Memory B cell (primary cell): ENCODE measurements around the gene GPR63.

Source experiments
- ATAC-seq: fragments of 150-1000 bp; cut with Tn5 transposase; 2 replicates; pipeline ENCODE4 v1.10.0; 2021; ENCODE audit warnings: low read depth, mild to moderate bottlenecking, moderate library complexity
- DNase-seq, 2 donors: peaks; one replicate each; pipeline ENCODE4 v3.0.0; 2022; ENCODE audit warnings: low spot score in 2 of 2
- H3K27ac Mint-ChIP-seq: one replicate; pipeline ENCODE4 v1.8.0; 2022; ENCODE audit warnings: mild to moderate bottlenecking, moderate library complexity, mixed read lengths
- H3K27me3 Mint-ChIP-seq: one replicate; pipeline ENCODE4 v1.8.0; 2022; ENCODE audit warnings: mixed read lengths
- H3K36me3 Mint-ChIP-seq: one replicate; pipeline ENCODE4 v1.8.0; 2022; ENCODE audit warnings: mild to moderate bottlenecking, mixed read lengths
- H3K4me1 Mint-ChIP-seq: one replicate; pipeline ENCODE4 v1.8.0; 2022; ENCODE audit warnings: mixed read lengths
- H3K4me3 Mint-ChIP-seq: one replicate; pipeline ENCODE4 v1.8.0; 2022; ENCODE audit warnings: mild to moderate bottlenecking, moderate library complexity, mixed read lengths
- H3K9me3 Mint-ChIP-seq: one replicate; pipeline ENCODE4 v1.8.0; 2022; ENCODE audit warnings: mixed read lengths

Gene GPR63

GRCh38 chr6:96803106-96803481 is 34.2 kb downstream of the GPR63 start:
- Mint-ChIP-seq H3K4me1 (no peaks in the 10 kb centered on the region), H3K36me3 (no peaks in the 10 kb centered on the region), H3K9me3 (no peaks in the 10 kb centered on the region), H3K27me3 (no peaks in the 10 kb centered on the region), H3K4me3 (no peak overlapping the region), H3K27ac (no peak overlapping the region)
- ATAC-seq (no peak), DNase-seq (no peak)

GRCh38 chr6:96795481-96795880 is 41.8 kb downstream of the GPR63 start:
- Mint-ChIP-seq H3K9me3 (no peaks in the 10 kb centered on the region), H3K36me3 (no peaks in the 10 kb centered on the region), H3K4me1 (peaks cover 7% of the 10 kb centered on the region), H3K27me3 (no peaks in the 10 kb centered on the region), H3K27ac (peak overlapping the region; percentile 70), H3K4me3 (peak overlapping the region; percentile 61)
- ATAC-seq (peak; percentile 97), DNase-seq (peak in 1 of 2 donors; percentile 6)

GRCh38 chr6:96794980-96795379 is 42.3 kb downstream of the GPR63 start:
- H3K36me3 Mint-ChIP-seq, result no peaks in the 10 kb centered on the region
- peak overlapping the region; percentile 61 for H3K4me3 Mint-ChIP-seq
- DNase-seq, result no peak
- H3K27ac Mint-ChIP-seq, result peak overlapping the region; percentile 70
- H3K4me1 Mint-ChIP-seq, result peaks cover 7% of the 10 kb centered on the region
- peaks cover 3% of the 10 kb centered on the region for H3K27me3 Mint-ChIP-seq
- H3K9me3 Mint-ChIP-seq, result no peaks in the 10 kb centered on the region
- ATAC-seq, result peak; percentile 26

- H3K27me3 Mint-ChIP-seq, result peaks cover 4% of the 10 kb centered on the region
- no peaks in the 10 kb centered on the region for H3K9me3 Mint-ChIP-seq
- no peaks in the 10 kb centered on the region for H3K36me3 Mint-ChIP-seq
- no peak overlapping the region for H3K4me3 Mint-ChIP-seq
- ATAC-seq (no peak), DNase-seq (no peak)
- H3K27ac Mint-ChIP-seq, result no peak overlapping the region
- H3K4me1 Mint-ChIP-seq, result peaks cover 7% of the 10 kb centered on the region
These were observed 44.6 kb downstream of the GPR63 start for GRCh38 chr6:96792561-96793190.

GRCh38 chr6:96789871-96790270 is 47.4 kb downstream of the GPR63 start:
- Mint-ChIP-seq H3K4me3 (no peak overlapping the region), H3K36me3 (no peaks in the 10 kb centered on the region), H3K27me3 (peaks cover 9% of the 10 kb centered on the region), H3K9me3 (no peaks in the 10 kb centered on the region), H3K27ac (no peak overlapping the region), H3K4me1 (no peaks in the 10 kb centered on the region)
- ATAC-seq, result no peak
- DNase-seq, result no peak

- peaks cover 9% of the 10 kb centered on the region for H3K27me3 Mint-ChIP-seq
- no peaks in the 10 kb centered on the region for H3K4me1 Mint-ChIP-seq
- H3K27ac Mint-ChIP-seq, result no peak overlapping the region
- no peaks in the 10 kb centered on the region for H3K36me3 Mint-ChIP-seq
- no peak overlapping the region for H3K4me3 Mint-ChIP-seq
- DNase-seq (no peak), ATAC-seq (no peak)
- no peaks in the 10 kb centered on the region for H3K9me3 Mint-ChIP-seq
These were observed 49.3 kb downstream of the GPR63 start for GRCh38 chr6:96787846-96788580.

- DNase-seq, result no peak
- Mint-ChIP-seq H3K27ac (no peak overlapping the region), H3K27me3 (peaks cover 9% of the 10 kb centered on the region), H3K4me1 (no peaks in the 10 kb centered on the region), H3K4me3 (no peak overlapping the region), H3K36me3 (no peaks in the 10 kb centered on the region), H3K9me3 (no peaks in the 10 kb centered on the region)
- no peak for ATAC-seq
These were observed 50.9 kb downstream of the GPR63 start for GRCh38 chr6:96786336-96786735.

GRCh38 chr6:96784650-96785049 is 52.6 kb downstream of the GPR63 start:
- DNase-seq, result no peak
- no peaks in the 10 kb centered on the region for H3K9me3 Mint-ChIP-seq
- no peak for ATAC-seq
- no peak overlapping the region for H3K27ac Mint-ChIP-seq
- H3K27me3 Mint-ChIP-seq, result peaks cover 6% of the 10 kb centered on the region
- H3K4me3 Mint-ChIP-seq, result no peak overlapping the region
- H3K4me1 Mint-ChIP-seq, result no peaks in the 10 kb centered on the region
- H3K36me3 Mint-ChIP-seq, result no peaks in the 10 kb centered on the region

GRCh38 chr6:96783307-96783706 is 54.0 kb downstream of the GPR63 start:
- no peaks in the 10 kb centered on the region for H3K36me3 Mint-ChIP-seq
- peaks cover 4% of the 10 kb centered on the region for H3K27me3 Mint-ChIP-seq
- DNase-seq, result no peak
- no peak overlapping the region for H3K4me3 Mint-ChIP-seq
- no peaks in the 10 kb centered on the region for H3K9me3 Mint-ChIP-seq
- no peak for ATAC-seq
- no peaks in the 10 kb centered on the region for H3K4me1 Mint-ChIP-seq
- H3K27ac Mint-ChIP-seq, result no peak overlapping the region

GRCh38 chr6:96781557-96781956 is 55.7 kb downstream of the GPR63 start:
- DNase-seq, result no peak
- no peaks in the 10 kb centered on the region for H3K9me3 Mint-ChIP-seq
- H3K4me1 Mint-ChIP-seq, result no peaks in the 10 kb centered on the region
- no peak overlapping the region for H3K27ac Mint-ChIP-seq
- H3K4me3 Mint-ChIP-seq, result no peak overlapping the region
- no peaks in the 10 kb centered on the region for H3K36me3 Mint-ChIP-seq
- no peaks in the 10 kb centered on the region for H3K27me3 Mint-ChIP-seq
- no peak for ATAC-seq

- ATAC-seq (no peak), DNase-seq (no peak)
- Mint-ChIP-seq H3K4me1 (no peaks in the 10 kb centered on the region), H3K4me3 (no peak overlapping the region), H3K27ac (no peak overlapping the region), H3K9me3 (peaks cover 1% of the 10 kb centered on the region), H3K27me3 (peaks cover 2% of the 10 kb centered on the region), H3K36me3 (no peaks in the 10 kb centered on the region)
These were observed 60.2 kb downstream of the GPR63 start for GRCh38 chr6:96777113-96777512.

GRCh38 chr6:96775727-96776400 is 61.4 kb downstream of the GPR63 start:
- H3K4me3 Mint-ChIP-seq, result no peak overlapping the region
- H3K36me3 Mint-ChIP-seq, result no peaks in the 10 kb centered on the region
- peaks cover 2% of the 10 kb centered on the region for H3K27me3 Mint-ChIP-seq
- H3K4me1 Mint-ChIP-seq, result no peaks in the 10 kb centered on the region
- DNase-seq, result no peak
- H3K9me3 Mint-ChIP-seq, result peaks cover 1% of the 10 kb centered on the region
- H3K27ac Mint-ChIP-seq, result no peak overlapping the region
- no peak for ATAC-seq

GRCh38 chr6:96766769-96767168 is 70.5 kb downstream of the GPR63 start:
- no peaks in the 10 kb centered on the region for H3K36me3 Mint-ChIP-seq
- ATAC-seq (no peak), DNase-seq (no peak)
- peaks cover 2% of the 10 kb centered on the region for H3K27me3 Mint-ChIP-seq
- no peaks in the 10 kb centered on the region for H3K9me3 Mint-ChIP-seq
- no peak overlapping the region for H3K27ac Mint-ChIP-seq
- no peaks in the 10 kb centered on the region for H3K4me1 Mint-ChIP-seq
- H3K4me3 Mint-ChIP-seq, result no peak overlapping the region

- Mint-ChIP-seq H3K27ac (no peak overlapping the region), H3K4me3 (no peak overlapping the region), H3K4me1 (no peaks in the 10 kb centered on the region), H3K27me3 (peaks cover 2% of the 10 kb centered on the region), H3K9me3 (no peaks in the 10 kb centered on the region), H3K36me3 (no peaks in the 10 kb centered on the region)
- DNase-seq (no peak), ATAC-seq (no peak)
These were observed 74.7 kb downstream of the GPR63 start for GRCh38 chr6:96762599-96762998.
